Left lung (tissue), 10 donors: ENCODE data around the gene C1GALT1. TPM values are rescaled to one million over a fixed set of nuclear protein-coding genes. Genes with fewer than 3 reads are reported as not detected.

Experiments
- ATAC-seq: fragments of 200-7000 bp; cut with Tn5 transposase; one replicate; pipeline ENCODE4 v1.9.1; 2020; ENCODE audit warnings: moderate library complexity
- DNase-seq, 4 donors: peaks; one replicate each; pipeline ENCODE4 v3.0.0-alpha.2; 2013 to 2020
- H3K27ac ChIP-seq, 2 donors: fragments of 200-600 bp; sonication (generic) in 1 of 2; one replicate each; pipeline versions ENCODE4 v1.5.0 to v1.8.0; 2020 to 2021
- H3K27me3 ChIP-seq, 2 donors: fragments of 200-600 bp; sonication (generic) in 1 of 2; one replicate each; pipeline versions ENCODE4 v1.5.0 to v1.8.0; 2020 to 2021
- H3K36me3 ChIP-seq, 2 donors: fragments of 200-600 bp; sonication (generic) in 1 of 2; one replicate each; pipeline versions ENCODE4 v1.5.0 to v1.8.0; 2020 to 2021
- H3K4me1 ChIP-seq, 2 donors: fragments of 200-600 bp; one replicate each; pipeline ENCODE4 v1.8.0; 2021
- H3K4me3 ChIP-seq, 2 donors: fragments of 200-600 bp; sonication (generic) in 1 of 2; one replicate each; pipeline versions ENCODE4 v1.5.0 to v1.8.0; 2020 to 2021; ENCODE audit warnings: mild to moderate bottlenecking in 1 of 2
- H3K9me3 ChIP-seq, 2 donors: fragments of 200-600 bp; sonication (generic) in 1 of 2; one replicate each; pipeline versions ENCODE4 v1.5.0 to v1.8.0; 2020 to 2021
- intact Hi-C, 2 donors: fragments of 100-400 bp; cut with DNase I; formaldehyde crosslinking; loops; one replicate each; pipeline versions ENCODE4 v1.11.2 to v1.14.2; 2022
- polyA plus RNA-seq, 6 donors: library from polyadenylated mRNA; unstranded; fragments of 120-200 nt; gene quantifications; one replicate each; pipeline ENCODE4 v1.2.1, GENCODE V29; 2013; ENCODE audit not compliant: insufficient read length in 6 of 6
- total RNA-seq, 2 donors: library from RNA; stranded (reverse); fragmentation: NEBNext Ultra II Directional; extraction: Animal tissue kit (Norgen Biotek cat#: 25700); gene quantifications; one replicate each; pipeline ENCODE4 v1.2.1, GENCODE V29; 2021
- TF ChIP-seq, protein P1 (sequence below), 2 donors: fragments of 200-600 bp; sonication (generic) in 1 of 2; IDR thresholded peaks; one replicate each; pipeline versions ENCODE4 v1.5.0 to v1.8.0; 2021; ENCODE audit warnings: antibody characterized with exemption in 2 of 2
- donor health status: DM: no; HTN: yes; CAD: no.
- donor health status: DM: no; HTN: no; CAD: no.

Gene C1GALT1
- total and polyA plus RNA-seq, 8 donors = 14.0 to 39.3 (median 24.7) TPM

DNA sequence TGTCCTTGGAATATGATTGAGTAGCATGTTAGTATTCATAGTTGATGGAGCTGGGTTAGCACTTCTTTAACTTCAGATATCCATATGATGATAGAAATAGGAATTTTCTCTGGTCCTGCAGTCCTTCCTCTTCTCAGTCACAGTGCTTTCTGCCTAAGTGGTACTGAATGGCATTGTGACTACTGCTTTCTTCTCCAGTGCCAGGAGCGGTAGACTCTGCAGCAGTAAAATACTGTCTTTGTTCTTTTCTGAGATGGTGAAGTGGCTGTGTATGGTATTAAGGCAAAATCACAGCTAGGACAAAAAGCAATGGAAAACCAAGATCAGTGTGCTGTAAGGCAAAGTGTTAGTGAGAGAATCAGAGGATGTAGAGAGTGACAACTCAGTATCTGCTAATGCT is 46.6 kb downstream of the C1GALT1 start:
- DNase-seq (no peak), ATAC-seq (peak; percentile 41)
- Histone ChIP-seq H3K36me3 (no peaks in the 10 kb centered on the region), H3K4me3 (no peak overlapping the region), H3K9me3 (peaks cover 0 to 12% of the 10 kb centered on the region in 2 donors), H3K4me1 (peaks cover 0 to 6% of the 10 kb centered on the region in 2 donors), H3K27me3 (no peaks in the 10 kb centered on the region), H3K27ac (no peak overlapping the region)
- intact Hi-C loops = no loop called here
- TF ChIP-seq, protein P1, sequence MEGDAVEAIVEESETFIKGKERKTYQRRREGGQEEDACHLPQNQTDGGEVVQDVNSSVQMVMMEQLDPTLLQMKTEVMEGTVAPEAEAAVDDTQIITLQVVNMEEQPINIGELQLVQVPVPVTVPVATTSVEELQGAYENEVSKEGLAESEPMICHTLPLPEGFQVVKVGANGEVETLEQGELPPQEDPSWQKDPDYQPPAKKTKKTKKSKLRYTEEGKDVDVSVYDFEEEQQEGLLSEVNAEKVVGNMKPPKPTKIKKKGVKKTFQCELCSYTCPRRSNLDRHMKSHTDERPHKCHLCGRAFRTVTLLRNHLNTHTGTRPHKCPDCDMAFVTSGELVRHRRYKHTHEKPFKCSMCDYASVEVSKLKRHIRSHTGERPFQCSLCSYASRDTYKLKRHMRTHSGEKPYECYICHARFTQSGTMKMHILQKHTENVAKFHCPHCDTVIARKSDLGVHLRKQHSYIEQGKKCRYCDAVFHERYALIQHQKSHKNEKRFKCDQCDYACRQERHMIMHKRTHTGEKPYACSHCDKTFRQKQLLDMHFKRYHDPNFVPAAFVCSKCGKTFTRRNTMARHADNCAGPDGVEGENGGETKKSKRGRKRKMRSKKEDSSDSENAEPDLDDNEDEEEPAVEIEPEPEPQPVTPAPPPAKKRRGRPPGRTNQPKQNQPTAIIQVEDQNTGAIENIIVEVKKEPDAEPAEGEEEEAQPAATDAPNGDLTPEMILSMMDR (IDR thresholded peaks at IDR 0.05) = no peak

- H3K4me3 ChIP-seq = no peak overlapping the region
- intact Hi-C loops = no loop called here
- ATAC-seq = no peak
- H3K9me3 ChIP-seq = peaks cover 0 to 12% of the 10 kb centered on the region in 2 donors
- H3K36me3 ChIP-seq = no peaks in the 10 kb centered on the region
- H3K4me1 ChIP-seq = peaks cover 0 to 6% of the 10 kb centered on the region in 2 donors
- DNase-seq = no peak
- no peaks in the 10 kb centered on the region for H3K27me3 ChIP-seq
- no peak overlapping the region for H3K27ac ChIP-seq
- TF ChIP-seq, protein P1 (IDR thresholded peaks at IDR 0.05) = no peak
Observed at GRCh38 chr7:7231000-7231399, 48.7 kb downstream of the C1GALT1 start.

DNA sequence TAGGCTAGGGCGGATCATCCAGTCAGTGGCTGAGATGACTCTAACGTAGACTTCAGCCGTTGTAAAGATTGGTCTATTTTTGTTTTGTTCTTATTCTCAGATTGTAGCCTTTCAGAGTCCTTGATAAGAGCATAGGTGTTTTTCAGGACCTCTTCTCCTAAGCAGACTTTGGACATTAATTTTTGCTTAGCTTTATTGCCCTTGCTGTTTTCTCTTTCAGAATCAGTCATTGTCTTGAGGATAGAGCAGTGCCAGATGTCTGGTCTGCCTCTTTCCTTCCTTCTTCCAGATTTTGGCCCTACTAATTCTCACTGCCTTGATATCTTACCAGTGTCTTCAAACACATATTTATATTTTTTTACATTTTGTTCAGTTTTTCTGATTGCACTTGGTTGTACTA is 49.5 kb downstream of the C1GALT1 start:
- ATAC-seq = no peak

DNA sequence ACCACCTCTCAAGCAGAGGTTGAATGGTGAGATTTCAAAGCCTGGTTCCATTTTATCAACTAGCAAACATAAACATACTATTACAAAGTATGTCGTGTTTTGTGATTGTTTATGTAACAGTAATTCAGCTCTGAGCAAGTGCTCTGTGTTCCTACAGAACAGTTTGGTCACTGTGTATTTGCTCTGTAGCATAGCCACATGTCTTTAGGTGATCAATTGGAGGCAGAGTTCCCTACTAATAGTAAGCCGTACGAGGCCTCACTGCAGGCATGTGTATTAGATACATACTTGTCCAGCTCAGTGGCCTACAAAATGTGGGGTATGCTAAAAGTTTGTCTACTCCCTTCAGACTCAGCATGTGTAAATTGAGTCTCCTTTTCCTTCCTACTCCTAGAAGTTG is 53.0 kb downstream of the C1GALT1 start:
- intact Hi-C loops = no loop called here
- Histone ChIP-seq H3K4me1 (peaks cover 0 to 8% of the 10 kb centered on the region in 2 donors), H3K36me3 (peaks cover 0 to 9% of the 10 kb centered on the region in 2 donors), H3K27ac (no peak overlapping the region), H3K4me3 (no peak overlapping the region), H3K9me3 (peaks cover 0 to 11% of the 10 kb centered on the region in 2 donors), H3K27me3 (no peaks in the 10 kb centered on the region)
- TF ChIP-seq, protein P1 (IDR thresholded peaks at IDR 0.05) = no peak
- DNase-seq = no peak
- ATAC-seq = no peak

More for the DNA sequence above, 49.5 kb downstream of the C1GALT1 start:
- TF ChIP-seq, protein P1 (IDR thresholded peaks at IDR 0.05) = no peak
- Histone ChIP-seq H3K27me3 (no peaks in the 10 kb centered on the region), H3K27ac (no peak overlapping the region), H3K4me1 (peaks cover 0 to 8% of the 10 kb centered on the region in 2 donors), H3K9me3 (peaks cover 0 to 12% of the 10 kb centered on the region in 2 donors), H3K36me3 (no peaks in the 10 kb centered on the region), H3K4me3 (no peak overlapping the region)
- intact Hi-C loops = no loop called here
- no peak for DNase-seq

GRCh38 chr7:7236041-7236440 is 53.7 kb downstream of the C1GALT1 start:
- intact Hi-C loops = no loop called here
- TF ChIP-seq, protein P1 (IDR thresholded peaks at IDR 0.05) = no peak
- H3K36me3 ChIP-seq = peaks cover 0 to 9% of the 10 kb centered on the region in 2 donors
- H3K4me3 ChIP-seq = no peak overlapping the region
- H3K9me3 ChIP-seq = peaks cover 0 to 5% of the 10 kb centered on the region in 2 donors
- H3K27me3 ChIP-seq = no peaks in the 10 kb centered on the region
- no peak overlapping the region for H3K27ac ChIP-seq
- ATAC-seq = no peak
- H3K4me1 ChIP-seq = peaks cover 0 to 8% of the 10 kb centered on the region in 2 donors
- DNase-seq = no peak
